ENCODE data around the gene HID1. TPM values are rescaled to one million over a fixed set of nuclear protein-coding genes. Genes with fewer than 3 reads are reported as not detected.

Gene HID1, protein sequence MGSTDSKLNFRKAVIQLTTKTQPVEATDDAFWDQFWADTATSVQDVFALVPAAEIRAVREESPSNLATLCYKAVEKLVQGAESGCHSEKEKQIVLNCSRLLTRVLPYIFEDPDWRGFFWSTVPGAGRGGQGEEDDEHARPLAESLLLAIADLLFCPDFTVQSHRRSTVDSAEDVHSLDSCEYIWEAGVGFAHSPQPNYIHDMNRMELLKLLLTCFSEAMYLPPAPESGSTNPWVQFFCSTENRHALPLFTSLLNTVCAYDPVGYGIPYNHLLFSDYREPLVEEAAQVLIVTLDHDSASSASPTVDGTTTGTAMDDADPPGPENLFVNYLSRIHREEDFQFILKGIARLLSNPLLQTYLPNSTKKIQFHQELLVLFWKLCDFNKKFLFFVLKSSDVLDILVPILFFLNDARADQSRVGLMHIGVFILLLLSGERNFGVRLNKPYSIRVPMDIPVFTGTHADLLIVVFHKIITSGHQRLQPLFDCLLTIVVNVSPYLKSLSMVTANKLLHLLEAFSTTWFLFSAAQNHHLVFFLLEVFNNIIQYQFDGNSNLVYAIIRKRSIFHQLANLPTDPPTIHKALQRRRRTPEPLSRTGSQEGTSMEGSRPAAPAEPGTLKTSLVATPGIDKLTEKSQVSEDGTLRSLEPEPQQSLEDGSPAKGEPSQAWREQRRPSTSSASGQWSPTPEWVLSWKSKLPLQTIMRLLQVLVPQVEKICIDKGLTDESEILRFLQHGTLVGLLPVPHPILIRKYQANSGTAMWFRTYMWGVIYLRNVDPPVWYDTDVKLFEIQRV
- total RNA-seq = under 1 TPM; 0.58 to 0.79 TPM

GRCh38 chr17:74972107-74972972, at the start of gene HID1:
HID1 (minus strand) TSS chr17:74972759; CDS start chr17:74972656, 103 bp downstream.

GRCh38 chr17:75012346-75013091, 40.0 kb upstream of the HID1 start, which contains the start of gene MRPL58:
MRPL58 (plus strand) TSS chr17:75012670; CDS start chr17:75012687, 17 bp downstream.

GRCh38 chr17:74987418-74987908, 14.9 kb upstream of the HID1 start, which contains the start of gene CDR2L:
CDR2L (plus strand) TSS chr17:74987632; CDS start chr17:74988044, 412 bp downstream.

GRCh38 chr17:74935585-74936469, 36.7 kb downstream of the HID1 start, which contains the start of gene OTOP3:
OTOP3 (plus strand) TSS chr17:74935898; CDS start chr17:74935922, 24 bp downstream.

DNA sequence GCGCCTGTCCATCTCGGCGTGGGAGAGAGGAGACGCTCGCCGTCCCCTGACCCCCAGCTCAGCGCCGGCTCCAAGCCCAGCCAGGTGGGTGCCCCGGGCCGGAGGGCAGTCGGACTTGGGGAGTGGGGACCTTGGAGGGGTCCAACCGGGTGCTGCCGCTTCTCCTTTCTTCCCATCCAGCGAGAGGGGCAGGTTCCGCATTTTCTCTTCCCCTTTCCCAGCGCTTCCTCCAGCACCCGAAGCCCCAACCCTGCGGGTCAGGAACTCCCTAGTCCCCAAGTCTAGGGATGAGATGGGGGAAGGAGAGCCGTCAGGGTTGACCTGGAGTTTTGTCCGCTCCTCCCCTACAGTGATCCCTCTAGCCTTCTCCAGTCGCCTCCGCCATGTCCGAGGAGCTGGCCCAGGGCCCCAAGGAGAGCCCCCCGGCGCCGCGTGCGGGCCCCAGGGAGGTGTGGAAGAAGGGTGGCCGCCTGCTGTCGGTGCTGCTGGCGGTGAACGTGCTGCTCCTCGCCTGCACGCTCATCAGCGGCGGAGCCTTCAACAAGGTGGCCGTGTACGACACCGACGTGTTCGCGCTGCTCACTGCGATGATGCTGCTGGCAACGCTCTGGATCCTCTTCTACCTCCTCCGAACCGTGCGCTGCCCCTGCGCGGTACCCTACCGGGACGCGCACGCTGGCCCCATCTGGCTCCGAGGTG, 48.2 kb downstream of the HID1 start, which contains the start of gene OTOP2:
Gene OTOP2 (plus strand): TSS at position 24 of the 699 bp plus-strand sequence. CDS start 360 bp downstream, at position 384.

GRCh38 chr17:74922694-74923537, 49.6 kb downstream of the HID1 start, which contains the start of gene USH1G:
USH1G (minus strand) TSS chr17:74923255; CDS start chr17:74923073, 182 bp downstream.

Other genes starting within 250 kb of the HID1 start
- gene RAB37, start 235.5 kb downstream of the HID1 start, total RNA-seq = 10 to 100 TPM; 44.7 to 48.1 TPM
- gene NHERF1, start 224.1 kb downstream of the HID1 start, total RNA-seq = 100 to 1,000 TPM; 256 to 262 TPM
- gene NAT9, start 196.4 kb downstream of the HID1 start, total RNA-seq = 10 to 100 TPM; 43.4 to 44.8 TPM
- under 1 TPM in 1 of 2 experiments, not detected in 1; 0.10 TPM for gene GRIN2C, start 112.9 kb downstream of the HID1 start, total RNA-seq
- gene FDXR, start 99.8 kb downstream of the HID1 start, total RNA-seq = 10 to 100 TPM; 22.3 to 22.9 TPM
- not detected for gene FADS6, start 79.1 kb downstream of the HID1 start, total RNA-seq
- not detected for gene USH1G, start 49.5 kb downstream of the HID1 start, total RNA-seq
- not detected for gene OTOP2, start 48.5 kb downstream of the HID1 start, total RNA-seq
- not detected for gene OTOP3, start 36.9 kb downstream of the HID1 start, total RNA-seq
- gene CDR2L, start 14.9 kb upstream of the HID1 start, total RNA-seq = under 1 TPM; 0.28 to 0.41 TPM
- 10 to 100 TPM; 37.0 to 40.4 TPM for gene MRPL58, start 39.9 kb upstream of the HID1 start, total RNA-seq
- gene ATP5PD, start 74.2 kb upstream of the HID1 start, total RNA-seq = 100 to 1,000 TPM; 234 to 239 TPM
- 10 to 100 TPM; 19.0 to 20.5 TPM for gene KCTD2, start 74.5 kb upstream of the HID1 start, total RNA-seq
- 10 to 100 TPM; 11.5 to 11.7 TPM for gene SLC16A5, start 115.2 kb upstream of the HID1 start, total RNA-seq
- gene ARMC7, start 137.2 kb upstream of the HID1 start, total RNA-seq = 10 to 100 TPM; 14.3 to 14.6 TPM
- gene NT5C, start 159.0 kb upstream of the HID1 start, total RNA-seq = 10 to 100 TPM; 63.3 to 68.0 TPM
- 100 to 1,000 TPM; 161 TPM for gene JPT1, start 181.8 kb upstream of the HID1 start, total RNA-seq
- 100 to 1,000 TPM; 445 to 461 TPM for gene SUMO2, start 210.2 kb upstream of the HID1 start, total RNA-seq
- gene NUP85, start 232.9 kb upstream of the HID1 start, total RNA-seq = 100 to 1,000 TPM in 1 of 2 experiments, 10 to 100 TPM in 1; 92.7 to 101 TPM

Measured in activated naive CD4-positive, alpha-beta T cell treated with anti-CD3 and anti-CD28 coated beads, Interleukin-2, amount 10 ng/mL, durations not matched to agents 5 hours and 36 hours (primary cell).